HG02840 (cell line): ENCODE data around the gene SIM1.

Experiments
- ATAC-seq: cut with Tn5 transposase; IDR thresholded peaks from one replicate; pipeline ENCODE4 v1.9.1; 2021; ENCODE audit warnings: mild to moderate bottlenecking, moderate library complexity, moderate number of reproducible peaks; ENCODE audit not compliant: unreplicated experiment, low FRiP score

The SIM1 gene

DNA sequence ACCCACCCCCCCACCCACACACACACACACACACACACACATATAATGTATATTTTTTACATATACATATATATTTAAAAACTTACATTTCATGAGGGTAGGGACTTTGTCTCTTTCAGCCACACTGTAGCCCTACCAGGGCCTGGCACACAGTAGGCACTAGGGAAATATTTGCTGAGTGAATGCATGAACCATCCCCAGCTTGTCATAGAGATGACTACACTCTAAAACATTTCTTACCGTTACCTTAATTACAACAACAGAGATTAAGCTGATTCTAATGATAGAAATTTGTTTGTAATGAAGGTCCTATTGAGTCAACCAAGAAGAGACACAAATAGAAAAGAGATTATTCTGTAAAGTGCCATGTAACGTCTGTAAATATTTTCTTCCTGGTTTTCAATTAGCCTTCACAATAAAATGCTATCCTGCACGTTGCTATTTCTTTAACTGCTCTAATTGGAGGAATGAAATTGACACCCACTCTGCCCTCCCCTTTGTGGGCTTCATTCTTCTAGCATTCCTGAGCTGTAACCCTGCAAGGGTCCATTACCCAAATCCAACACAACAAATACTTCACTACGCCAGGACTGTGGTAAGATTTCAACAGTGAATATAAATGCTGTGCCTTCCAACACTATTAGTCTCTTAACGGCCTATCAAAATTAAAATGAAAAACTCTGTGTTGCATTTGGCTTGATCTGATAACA lies 30.8 kb downstream of the SIM1 start:
- no peak for ATAC-seq

GRCh38 chr6:100432136-100432535 lies 32.6 kb downstream of the SIM1 start:
- ATAC-seq = no peak

DNA sequence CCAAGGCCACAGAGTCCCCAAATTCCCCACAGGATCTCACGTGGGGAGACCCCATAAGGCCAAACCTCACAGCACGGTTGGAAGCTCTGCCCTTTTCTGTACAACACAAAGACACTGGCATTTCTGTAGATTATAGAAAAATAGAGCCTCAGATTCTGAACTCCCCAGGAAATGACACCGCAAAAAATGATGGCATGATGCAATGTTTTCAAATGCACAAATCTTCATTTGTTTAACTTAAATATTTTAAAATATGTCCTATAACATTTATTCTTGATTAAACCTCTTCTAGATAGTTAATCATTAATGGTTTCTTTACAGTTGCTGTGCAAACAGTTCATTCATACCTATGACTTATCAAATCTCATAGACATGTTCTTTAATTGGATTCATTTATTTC lies 33.8 kb downstream of the SIM1 start:
- ATAC-seq = no peak

DNA sequence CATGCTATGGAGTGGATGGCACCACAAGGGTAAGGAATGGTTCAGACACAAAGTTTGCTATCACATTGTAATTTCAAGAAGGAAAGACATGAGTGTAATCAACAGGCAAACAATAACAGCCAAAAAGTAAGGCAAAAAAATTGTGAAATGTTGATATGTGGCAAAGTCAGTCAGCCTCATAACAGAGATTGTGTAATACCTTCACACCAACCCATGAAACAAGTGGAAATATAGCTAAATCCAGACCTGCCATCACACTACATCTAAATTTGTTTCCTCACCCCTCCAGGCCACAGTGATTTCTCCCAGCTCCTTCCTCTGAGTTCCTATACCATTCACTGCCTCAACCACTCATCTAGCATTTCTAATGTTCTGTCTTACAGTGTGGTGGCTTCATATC lies 37.3 kb downstream of the SIM1 start:
- no peak for ATAC-seq

GRCh38 chr6:100426744-100427338 lies 37.9 kb downstream of the SIM1 start:
- ATAC-seq = no peak

DNA sequence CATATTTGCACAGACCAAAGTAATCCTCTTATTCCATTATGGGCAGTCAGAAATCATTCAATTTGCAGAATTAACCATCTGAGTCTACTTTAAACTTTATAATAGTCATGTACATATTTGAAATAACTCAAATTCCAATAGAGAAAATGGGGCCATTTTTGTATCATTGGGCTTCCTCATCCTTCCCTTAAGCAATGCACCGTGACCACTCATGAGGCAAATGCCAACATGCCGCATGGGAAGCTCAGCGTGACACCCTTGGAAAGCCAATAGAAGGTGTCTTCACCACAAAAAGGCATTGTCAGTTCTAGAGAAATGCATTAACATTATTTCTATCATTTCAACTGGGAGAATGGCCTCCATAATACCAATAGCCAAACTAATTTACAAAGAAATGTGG lies 38.5 kb downstream of the SIM1 start:
- no peak for ATAC-seq

DNA sequence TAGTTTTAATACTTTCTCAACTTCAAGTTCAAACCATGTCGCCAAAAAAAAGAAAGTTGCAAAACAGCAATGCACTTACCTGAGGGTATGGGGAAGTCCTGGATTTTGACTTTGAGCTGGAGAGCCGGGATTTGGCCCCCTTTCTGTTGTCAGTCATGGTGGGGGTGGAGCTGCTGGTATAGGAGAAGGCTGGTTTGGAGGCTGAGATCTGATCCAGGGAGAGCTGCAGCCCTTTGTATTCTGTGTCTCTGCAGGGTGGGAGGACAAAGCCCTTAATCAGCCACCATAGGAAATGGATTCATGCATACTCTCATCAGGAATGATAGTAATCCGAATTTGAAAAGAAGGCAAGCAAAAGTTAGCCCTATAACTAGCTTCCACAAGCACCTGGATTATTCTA lies 44.0 kb downstream of the SIM1 start:
- no peak for ATAC-seq

GRCh38 chr6:100417036-100417435 lies 47.7 kb downstream of the SIM1 start:
- no peak for ATAC-seq

- no peak for ATAC-seq
Observed at GRCh38 chr6:100415768-100416167, 49.0 kb downstream of the SIM1 start.

GRCh38 chr6:100412872-100413271 lies 51.8 kb downstream of the SIM1 start:
- no peak for ATAC-seq

DNA sequence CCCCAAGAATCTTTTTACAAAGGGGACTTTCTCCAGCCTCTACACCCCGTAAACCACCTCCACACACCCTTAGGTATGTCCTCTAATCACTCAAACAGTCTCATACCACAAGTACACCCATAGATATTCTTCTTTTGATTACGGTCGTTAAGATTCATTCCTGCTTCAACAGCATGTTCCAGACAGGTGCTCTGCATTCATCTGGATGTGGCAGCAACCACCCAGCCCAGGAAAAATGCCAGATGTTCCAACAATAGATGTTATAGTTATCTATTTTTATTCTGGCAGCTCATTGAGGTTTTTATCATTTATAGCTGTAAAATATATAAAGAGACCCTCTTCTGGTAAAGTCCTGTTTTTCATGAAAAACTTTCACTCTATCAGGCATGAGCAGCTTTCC lies 60.7 kb downstream of the SIM1 start:
- no peak for ATAC-seq

- ATAC-seq = no peak
Observed at GRCh38 chr6:100393493-100393892, 71.2 kb downstream of the SIM1 start.

DNA sequence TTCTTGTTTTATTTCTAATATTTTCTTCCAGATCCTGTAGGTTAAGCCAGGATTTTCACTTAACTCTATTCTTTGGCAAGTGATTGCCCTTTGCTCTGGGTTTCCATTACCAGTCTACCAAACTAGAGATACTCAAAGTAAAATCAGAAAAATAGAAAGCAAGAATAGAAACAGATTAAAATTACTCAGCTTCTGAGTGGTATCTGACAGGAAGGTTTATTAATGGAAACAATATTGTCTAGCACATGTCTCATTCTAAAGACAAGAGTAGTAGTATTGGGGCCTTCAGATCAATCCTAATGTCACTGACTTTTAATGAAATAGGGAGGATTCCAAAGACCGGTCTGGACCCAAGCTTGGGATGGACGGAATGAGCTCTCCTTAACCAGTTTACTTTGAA lies 72.3 kb downstream of the SIM1 start:
- no peak for ATAC-seq

DNA sequence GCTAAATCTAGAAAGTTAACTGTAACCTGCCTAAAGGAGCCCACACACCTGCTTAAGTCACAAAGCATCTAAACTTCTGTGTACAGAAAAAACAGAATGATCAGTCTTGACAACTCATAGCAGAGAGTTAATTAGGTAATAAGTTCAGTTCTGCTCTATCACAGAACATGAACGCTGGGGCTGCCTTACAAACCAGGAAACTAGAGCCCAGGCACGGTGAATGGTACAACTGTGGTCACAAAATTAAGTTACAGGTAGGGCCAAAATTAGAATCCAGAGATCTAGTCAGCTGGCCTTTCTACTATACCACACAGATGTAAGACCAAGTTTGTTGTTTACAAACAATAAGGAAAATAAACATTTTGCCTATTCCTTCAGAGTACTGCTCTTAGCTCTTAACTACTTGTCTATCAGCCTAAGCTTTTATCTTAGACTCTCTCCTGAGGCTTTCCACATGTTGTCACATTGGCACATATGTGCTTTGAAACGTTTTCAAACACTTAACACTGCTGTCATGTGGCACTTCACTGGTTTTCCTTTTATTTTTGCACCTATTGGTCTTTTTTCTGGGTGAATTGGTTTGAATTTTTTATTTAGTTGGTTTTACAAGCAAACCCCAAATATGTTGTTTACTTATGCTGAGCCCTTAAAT lies 75.7 kb downstream of the SIM1 start:
- ATAC-seq = no peak

DNA sequence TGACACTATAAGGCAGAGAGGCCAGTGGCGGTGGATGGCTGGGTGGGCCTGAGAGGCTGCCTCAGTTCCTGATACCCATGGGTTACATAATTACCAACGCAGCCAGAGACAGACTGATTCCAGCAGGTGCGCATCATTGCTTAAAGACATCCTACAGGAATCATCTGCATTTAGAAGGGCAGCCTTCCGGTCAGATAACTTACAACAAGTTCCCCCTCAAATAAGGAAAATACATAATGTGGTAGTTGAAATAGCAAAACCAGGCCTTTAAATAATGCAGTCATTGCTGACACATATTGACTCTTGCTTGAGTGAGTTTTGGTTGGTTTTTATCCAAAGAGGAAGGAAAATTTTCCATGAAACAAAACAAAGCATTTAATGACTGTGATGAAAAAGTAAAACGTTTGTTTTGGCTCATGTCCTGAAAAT lies 81.9 kb downstream of the SIM1 start:
- ATAC-seq = no peak

DNA sequence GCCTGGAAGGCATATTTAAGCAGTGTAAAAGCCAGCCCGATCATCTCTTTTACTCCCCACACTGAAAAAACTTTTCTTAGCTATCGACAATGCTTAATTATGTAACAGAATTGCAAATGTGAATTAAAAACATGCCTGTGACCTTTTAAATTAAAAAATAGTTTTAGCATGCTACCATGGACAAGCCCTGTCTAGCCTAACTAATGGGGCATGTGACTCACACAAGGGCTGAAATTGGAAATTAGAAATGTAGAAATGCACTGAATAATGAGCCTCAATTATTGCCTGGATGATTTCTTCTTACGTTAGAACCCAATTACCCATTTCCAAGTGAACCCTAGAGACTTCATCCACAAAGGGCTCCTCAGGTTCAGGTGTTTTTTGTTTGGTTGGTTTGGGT lies 82.7 kb downstream of the SIM1 start:
- no peak for ATAC-seq

DNA sequence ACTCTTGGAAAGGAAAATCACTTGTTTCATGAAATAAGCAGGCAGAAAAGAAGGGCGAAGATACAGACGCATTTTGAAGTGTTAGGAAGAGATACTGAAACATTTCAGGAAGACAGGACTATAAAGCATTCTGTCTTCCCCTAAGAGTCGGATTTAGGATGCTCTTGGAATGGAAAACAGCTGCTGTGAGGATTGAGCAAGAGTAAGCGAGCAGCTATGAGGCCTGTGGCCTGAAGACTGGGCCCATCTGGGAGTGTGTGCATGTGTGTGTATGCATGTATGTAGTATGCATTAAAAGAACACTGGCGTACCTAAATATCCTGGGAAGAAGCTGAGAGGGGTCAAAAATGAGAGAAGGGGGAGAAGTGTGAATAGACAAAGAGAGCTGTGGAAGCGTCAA lies 83.6 kb downstream of the SIM1 start:
- no peak for ATAC-seq

DNA sequence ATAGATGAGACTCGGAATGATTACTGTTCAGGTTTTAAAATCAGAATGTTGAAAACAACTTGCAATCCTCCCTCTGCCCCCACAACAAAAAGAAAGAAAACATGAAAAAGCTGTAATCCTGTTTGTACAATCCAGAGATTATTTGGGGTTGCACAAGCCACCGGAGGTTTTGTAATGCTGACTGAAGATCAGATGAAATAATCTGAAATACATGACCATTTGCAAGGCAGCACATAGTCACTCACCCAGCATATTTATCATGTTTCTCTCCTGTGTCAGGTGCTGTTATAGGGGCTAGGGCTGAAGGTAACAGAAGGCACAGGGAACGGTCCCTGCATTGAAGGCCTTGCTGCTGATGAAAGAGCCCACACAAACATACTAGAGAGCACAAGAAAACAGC lies 85.3 kb downstream of the SIM1 start:
- no peak for ATAC-seq

DNA sequence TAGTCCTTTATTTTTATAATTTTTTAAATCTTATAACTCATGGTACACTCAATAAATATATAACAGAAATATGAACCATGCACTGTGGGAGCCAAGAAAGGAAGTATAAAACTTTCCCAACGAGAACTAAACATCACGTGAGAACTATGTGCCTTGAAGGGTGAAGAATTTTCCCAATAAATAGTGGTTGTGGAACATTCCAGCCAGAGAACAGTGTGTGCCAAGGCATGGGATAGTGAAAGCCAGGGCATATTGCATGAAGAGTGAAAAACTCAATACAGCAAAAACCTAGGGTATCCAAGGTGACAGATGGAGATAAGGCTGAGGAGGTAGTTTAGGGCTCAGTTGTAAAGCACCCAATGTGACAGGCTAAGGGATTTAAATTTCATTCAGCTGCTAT lies 86.1 kb downstream of the SIM1 start:
- no peak for ATAC-seq

- no peak for ATAC-seq
Observed at GRCh38 chr6:100376103-100376502, 88.6 kb downstream of the SIM1 start.

DNA sequence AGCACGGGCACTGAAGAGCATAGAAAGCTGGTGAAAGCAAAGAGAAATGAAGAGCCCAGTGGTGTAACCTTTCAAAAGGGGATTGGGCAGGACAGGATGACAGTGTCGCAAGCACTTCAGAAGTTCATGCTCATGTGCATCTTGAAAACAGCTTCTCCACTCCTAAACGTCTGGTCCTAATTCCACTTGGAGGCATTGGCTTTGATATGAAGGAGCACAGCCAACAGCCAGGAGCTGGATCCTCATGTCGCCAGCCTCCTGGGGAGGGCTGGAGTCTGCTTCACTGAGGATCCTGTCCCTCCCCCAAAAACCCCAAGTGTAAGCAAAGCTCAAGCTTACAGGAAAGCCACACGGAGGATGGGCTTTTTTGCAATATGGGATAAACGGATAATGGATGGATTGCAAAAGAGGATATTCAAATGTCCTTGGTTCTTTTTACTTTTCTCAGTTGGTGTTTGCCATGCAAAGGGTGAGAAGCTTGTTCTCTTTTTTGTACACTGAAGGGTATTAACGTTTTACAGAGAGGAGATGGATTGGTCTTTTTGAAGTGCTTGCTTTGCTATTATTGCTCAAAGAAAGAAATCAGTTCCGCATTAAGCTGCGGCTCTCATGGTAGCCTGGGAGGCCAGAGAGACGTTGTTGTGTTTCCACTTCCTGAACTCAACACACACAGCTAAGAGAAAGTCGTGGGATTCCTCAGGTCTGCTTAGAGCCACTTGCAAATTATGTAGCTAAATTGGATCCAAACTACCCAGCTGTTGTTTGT lies 92.2 kb downstream of the SIM1 start:
- no peak for ATAC-seq
